H9 (cell line): Measurements from ENCODE around the gene PUM1. TPM values are rescaled to one million over a fixed set of nuclear protein-coding genes. Genes with fewer than 3 reads are reported as not detected.

Experiments used
- DNase-seq: peaks from one replicate; pipeline ENCODE4 v3.0.0-alpha.2; 2017
- H2AFZ ChIP-seq: one replicate; pipeline ENCODE4 v1.6.1; 2013; ENCODE audit warnings: mild to moderate bottlenecking, low read length, control low read depth, moderate library complexity
- H2AK5ac ChIP-seq: 2 replicates; pipeline ENCODE4 v1.6.1; 2013; ENCODE audit warnings: low read length, control low read depth, mixed read lengths; ENCODE audit not compliant: insufficient read length
- H2BK120ac ChIP-seq: one replicate; pipeline ENCODE4 v1.6.1; 2013; ENCODE audit warnings: low read depth, mild to moderate bottlenecking, low read length, control low read depth, inconsistent platforms; ENCODE audit not compliant: poor library complexity, severe bottlenecking
- H2BK12ac ChIP-seq: 2 replicates; pipeline ENCODE4 v1.6.1; 2013; ENCODE audit warnings: low read length, control low read depth, mixed read lengths, low read depth; ENCODE audit not compliant: insufficient read length
- H2BK15ac ChIP-seq: 2 replicates; pipeline ENCODE4 v1.6.1; 2013; ENCODE audit warnings: low read depth, low read length, control low read depth
- H2BK20ac ChIP-seq: one replicate; pipeline ENCODE4 v1.6.1; 2013; ENCODE audit warnings: low read depth, mild to moderate bottlenecking, low read length, control low read depth, inconsistent platforms; ENCODE audit not compliant: poor library complexity, severe bottlenecking
- H2BK5ac ChIP-seq: 2 replicates; pipeline ENCODE4 v1.6.1; 2013; ENCODE audit warnings: low read length, control low read depth, mixed read lengths; ENCODE audit not compliant: insufficient read length
- H3K14ac ChIP-seq: 2 replicates; pipeline ENCODE4 v1.6.1; 2013; ENCODE audit warnings: low read length, control low read depth; ENCODE audit not compliant: insufficient read depth
- H3K18ac ChIP-seq: 2 replicates; pipeline ENCODE4 v1.6.1; 2013; ENCODE audit warnings: low read depth, mild to moderate bottlenecking, mixed read lengths, low read length, control low read depth; ENCODE audit not compliant: insufficient read length
- H3K23ac ChIP-seq: 2 replicates; pipeline ENCODE4 v1.6.1; 2013; ENCODE audit warnings: low read length, control low read depth, mixed read lengths, low read depth; ENCODE audit not compliant: insufficient read length
- H3K23me2 ChIP-seq: 2 replicates; pipeline ENCODE4 v1.6.1; 2013; ENCODE audit warnings: low read depth, mild to moderate bottlenecking, mixed read lengths, low read length, control low read depth; ENCODE audit not compliant: insufficient read length, poor library complexity, severe bottlenecking
- H3K27ac ChIP-seq: 2 replicates; pipeline ENCODE4 v1.5.1; 2013; ENCODE audit warnings: low read length, control low read depth, mixed read lengths, low read depth; ENCODE audit not compliant: insufficient read length
- H3K27me3 ChIP-seq: 2 replicates; pipeline ENCODE4 v1.6.1; 2013; ENCODE audit warnings: low read length, control low read depth, inconsistent platforms; ENCODE audit not compliant: insufficient read depth
- H3K4ac ChIP-seq: 2 replicates; pipeline ENCODE4 v1.6.1; 2013; ENCODE audit warnings: low read depth, mild to moderate bottlenecking, control low read depth, inconsistent platforms, low read length, moderate library complexity
- H3K4me1 ChIP-seq: 2 replicates; pipeline ENCODE4 v1.6.1; 2013; ENCODE audit warnings: low read length, control low read depth, inconsistent platforms; ENCODE audit not compliant: insufficient read depth
- H3K4me2 ChIP-seq: 2 replicates; pipeline ENCODE4 v1.6.1; 2013; ENCODE audit warnings: low read length, control low read depth, mixed read lengths; ENCODE audit not compliant: insufficient read length, insufficient read depth
- H3K56ac ChIP-seq: 2 replicates; pipeline ENCODE4 v1.6.1; 2013; ENCODE audit warnings: low read depth, mild to moderate bottlenecking, mixed read lengths, low read length, control low read depth; ENCODE audit not compliant: insufficient read length
- H3K79me1 ChIP-seq: 2 replicates; pipeline ENCODE4 v1.6.1; 2013; ENCODE audit warnings: low read depth, mild to moderate bottlenecking, moderate library complexity, low read length, control low read depth, inconsistent platforms; ENCODE audit not compliant: insufficient read depth, poor library complexity, severe bottlenecking
- H3K79me2 ChIP-seq: 2 replicates; pipeline ENCODE4 v1.6.1; 2013; ENCODE audit warnings: low read length, control low read depth, inconsistent platforms; ENCODE audit not compliant: insufficient read depth
- H3K9ac ChIP-seq: 2 replicates; pipeline ENCODE4 v1.6.1; 2013; ENCODE audit warnings: low read length, control low read depth, mixed read lengths; ENCODE audit not compliant: insufficient read length; ENCODE audit errors: extremely low read depth
- H3K9me3 ChIP-seq: one replicate; pipeline ENCODE4 v1.6.1; 2013; ENCODE audit warnings: low read depth, low read length, inconsistent platforms; ENCODE audit not compliant: control insufficient read depth
- H3T11ph ChIP-seq: one replicate; pipeline ENCODE4 v1.6.1; 2013; ENCODE audit warnings: mild to moderate bottlenecking, low read length, control low read depth, inconsistent platforms
- H4K20me1 ChIP-seq: one replicate; pipeline ENCODE4 v1.6.1; 2013; ENCODE audit not compliant: control insufficient read depth, insufficient read length, insufficient read depth
- H4K5ac ChIP-seq: 2 replicates; pipeline ENCODE4 v1.6.1; 2013; ENCODE audit warnings: low read depth, mild to moderate bottlenecking, mixed read lengths, low read length, control low read depth; ENCODE audit not compliant: insufficient read length
- H4K8ac ChIP-seq: replicated peaks from 2 replicates; pipeline ENCODE4 v1.6.1; 2013; ENCODE audit warnings: low read length, control low read depth, mixed read lengths, low read depth; ENCODE audit not compliant: insufficient read length
- H4K91ac ChIP-seq: 2 replicates; pipeline ENCODE4 v1.6.1; 2013; ENCODE audit warnings: low read depth, mild to moderate bottlenecking, moderate library complexity, mixed read lengths, low read length, control low read depth; ENCODE audit not compliant: insufficient read length
- H3K27ac Mint-ChIP-seq, 3 experiments: 2 replicates in 2 of 3; 3 replicates in 1 of 3; pipeline ENCODE4 v1.8.0; 2020 to 2021; ENCODE audit warnings: mixed read lengths in 3 of 3, mild to moderate bottlenecking in 1 of 3, moderate library complexity in 1 of 3
- H3K27me3 Mint-ChIP-seq: 2 replicates; pipeline ENCODE4 v1.8.0; 2021; ENCODE audit warnings: low read depth, mild to moderate bottlenecking, moderate library complexity, mixed read lengths
- H3K36me3 Mint-ChIP-seq, 3 experiments: 2 replicates in 2 of 3; 3 replicates in 1 of 3; pipeline ENCODE4 v1.8.0; 2020 to 2021; ENCODE audit warnings: low read depth in 3 of 3, mixed read lengths in 3 of 3; ENCODE audit not compliant: insufficient read depth in 1 of 3
- H3K4me1 Mint-ChIP-seq, 2 experiments: 2 replicates each; pipeline ENCODE4 v1.8.0; 2020; ENCODE audit warnings: mixed read lengths in 2 of 2
- H3K4me3 Mint-ChIP-seq, 2 experiments: 2 replicates in 1 of 2; 3 replicates in 1 of 2; pipeline ENCODE4 v1.8.0; 2020 to 2021; ENCODE audit warnings: mild to moderate bottlenecking in 2 of 2, mixed read lengths in 2 of 2, moderate library complexity in 1 of 2
- H3K9me3 Mint-ChIP-seq, 2 experiments: 2 replicates in 1 of 2; 3 replicates in 1 of 2; pipeline ENCODE4 v1.8.0; 2020; ENCODE audit warnings: mild to moderate bottlenecking in 2 of 2, mixed read lengths in 2 of 2, moderate library complexity in 1 of 2
- CTCF ChIP-seq: fragments of 200-600 bp; sonication (generic); conservative IDR thresholded peaks from 3 replicates; pipeline ENCODE4 v1.8.0; 2021; ENCODE audit warnings: antibody characterized with exemption, mild to moderate bottlenecking
- WGBS: extraction: QIAGEN DNeasy Blood & Tissue Kit; methylation state at CpG from one replicate; pipeline ENCODE4 v1.1.7; 2013; ENCODE audit warnings: missing lambda C conversion rate, low lambda C conversion rate, mixed read lengths; ENCODE audit not compliant: insufficient read length; ENCODE audit errors: extremely low coverage; 5-methylcytosine and 5-hydroxymethylcytosine counted together
- total RNA-seq: library from RNA; stranded (reverse); gene quantifications from 2 replicates; pipeline ENCODE4 v1.2.1, GENCODE V29; 2021

Gene PUM1
- total RNA-seq, 1 experiment from 2014 or later: 164 TPM

DNA sequence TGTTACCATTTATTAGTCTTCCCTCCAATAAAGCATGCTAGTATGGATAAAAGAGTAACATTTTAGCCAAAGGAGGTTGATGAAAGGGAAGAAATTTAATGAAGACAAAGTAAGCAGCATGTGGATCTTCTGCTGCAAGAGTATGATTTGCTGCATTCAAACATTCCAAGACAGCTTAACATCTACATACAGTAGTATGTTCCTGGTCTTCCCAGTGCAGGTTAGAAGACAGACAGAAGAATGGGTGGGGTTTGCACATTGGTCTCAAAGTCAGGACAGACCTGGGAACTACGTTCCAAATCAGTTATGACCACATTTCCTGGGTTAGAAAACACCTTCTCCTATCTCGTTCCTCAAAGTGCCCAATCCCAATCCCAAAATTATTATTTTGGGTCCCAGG is 43.3 kb downstream of the PUM1 start:
- no peak overlapping the region for H4K91ac ChIP-seq
- H4K8ac ChIP-seq: no peak overlapping the region
- no peak overlapping the region for H3K27ac ChIP-seq
- no peak overlapping the region for H3K4me2 ChIP-seq
- no peak overlapping the region for H2BK12ac ChIP-seq
- Mint-ChIP-seq H3K4me3 (no peak overlapping the region), H3K27me3 (no peaks in the 10 kb centered on the region), H3K27ac (peak overlapping the region in 1 of 3 experiments; percentile 61; a peak in 2 of 7 replicates), H3K9me3 (no peaks in the 10 kb centered on the region), H3K36me3 (peaks cover 2 to 37% (median 36%) of the 10 kb centered on the region in 3 experiments; a peak in 6 of 7 replicates), H3K4me1 (peaks cover 36 to 38% of the 10 kb centered on the region in 2 experiments)
- no peaks in the 10 kb centered on the region for H3K27me3 ChIP-seq
- no peak overlapping the region for H2BK5ac ChIP-seq
- no peak overlapping the region for H3T11ph ChIP-seq
- H3K79me2 ChIP-seq: peaks cover 45% of the 10 kb centered on the region; the same call in 1 of the 2 replicates
- no peak overlapping the region for H2AK5ac ChIP-seq
- H3K9ac ChIP-seq: no peak overlapping the region
- no peaks in the 10 kb centered on the region for H3K9me3 ChIP-seq
- H4K20me1 ChIP-seq: no peaks in the 10 kb centered on the region
- WGBS: no CpG with 5 or more reads among the region's 2 CpGs
- H3K56ac ChIP-seq: no peak overlapping the region
- H3K14ac ChIP-seq: no peak overlapping the region
- H3K4ac ChIP-seq: no peak overlapping the region
- TF ChIP-seq CTCF: no peak
- H2BK20ac ChIP-seq: no peak overlapping the region
- no peaks in the 10 kb centered on the region; the same call in 1 of the 2 replicates for H3K4me1 ChIP-seq
- H3K23me2 ChIP-seq: no peaks in the 10 kb centered on the region
- no peak overlapping the region for H3K18ac ChIP-seq
- peaks cover 2% of the 10 kb centered on the region for H3K79me1 ChIP-seq
- no peak overlapping the region for H4K5ac ChIP-seq
- no peak for DNase-seq
- no peak overlapping the region for H2BK15ac ChIP-seq
- no peak overlapping the region for H2AFZ ChIP-seq
- H3K23ac ChIP-seq: no peak overlapping the region
- no peak overlapping the region for H2BK120ac ChIP-seq
